HepG2 (cell line): ENCODE results near the gene SCGB3A1.

Source experiments
- JUN ChIP-seq: sonication (generic); formaldehyde crosslinking; IDR thresholded peaks from 2 replicates; pipeline ENCODE4 v1.4.0; 2020; ENCODE audit warnings: mild to moderate bottlenecking, missing genetic modification reagents
- MZF1 ChIP-seq: sonication (generic); formaldehyde crosslinking; IDR thresholded peaks from 2 replicates; pipeline ENCODE4 v1.8.1; 2023; ENCODE audit warnings: mild to moderate bottlenecking, missing genetic modification reagents, borderline replicate concordance
- POLR2AphosphoS5 ChIP-seq: IDR thresholded peaks from 2 replicates; pipeline ENCODE4 v1.6.1; 2012; ENCODE audit warnings: low read depth, low read length
- RFXANK ChIP-seq: IDR thresholded peaks from 2 replicates; pipeline ENCODE4 v1.6.1; 2016
- SPEN ChIP-seq: sonication (generic); formaldehyde crosslinking; IDR thresholded peaks from 2 replicates; pipeline ENCODE4 v1.5.1; 2020; ENCODE audit warnings: low read depth, mild to moderate bottlenecking, missing genetic modification reagents
- ZEB1 ChIP-seq: IDR thresholded peaks from 2 replicates; pipeline ENCODE4 v1.6.1; 2012; ENCODE audit warnings: mild to moderate bottlenecking, low read depth, inconsistent platforms; ENCODE audit not compliant: insufficient replicate concordance
- TF ChIP-seq, protein P1 (sequence below): sonication (generic); formaldehyde crosslinking; IDR thresholded peaks from 2 replicates; pipeline ENCODE4 v1.8.1; 2023; ENCODE audit warnings: mild to moderate bottlenecking, inconsistent platforms, moderate library complexity, missing genetic modification reagents, borderline replicate concordance
- TF ChIP-seq, protein P2 (sequence below): sonication (generic); formaldehyde crosslinking; IDR thresholded peaks from 2 replicates; pipeline ENCODE4 v1.5.0; 2020; ENCODE audit warnings: mild to moderate bottlenecking, missing genetic modification reagents, moderate library complexity
- TF ChIP-seq, protein P3 (sequence below): IDR thresholded peaks from 2 replicates; pipeline ENCODE4 v1.6.1; 2012; ENCODE audit warnings: low read length, improper control_type of control experiment
- TF ChIP-seq, protein P4 (sequence below): sonication (generic); formaldehyde crosslinking; IDR thresholded peaks from 2 replicates; pipeline ENCODE4 v1.8.1; 2022; ENCODE audit warnings: low read depth, mild to moderate bottlenecking, missing genetic modification reagents
- TF ChIP-seq, protein P5 (sequence below): sonication (generic); formaldehyde crosslinking; IDR thresholded peaks from 2 replicates; pipeline ENCODE4 v1.4.0; 2020; ENCODE audit warnings: missing genetic modification reagents

DNA sequence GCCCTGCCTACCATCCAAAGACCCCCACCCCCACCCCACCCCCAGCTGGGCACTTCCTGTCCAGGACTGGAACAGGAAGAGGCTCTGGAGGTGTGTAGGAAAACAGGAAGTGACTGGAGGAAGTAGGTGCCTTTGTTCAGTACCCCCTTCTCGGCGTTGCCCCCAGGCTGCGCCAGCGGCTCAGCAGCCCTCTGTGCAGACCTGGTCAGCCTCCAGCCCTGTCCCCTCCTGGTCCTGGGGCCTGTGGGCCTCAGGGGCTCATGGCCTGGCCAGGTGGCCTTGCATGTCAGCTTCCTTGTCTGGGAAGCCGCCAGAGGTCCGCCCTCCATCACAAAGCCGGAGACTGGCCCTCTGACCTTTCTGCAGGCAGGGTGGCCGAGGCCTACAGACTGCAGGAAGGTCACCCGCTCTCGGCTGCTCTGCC lies 32.1 kb upstream of the SCGB3A1 start:
- TF ChIP-seq, protein P1, sequence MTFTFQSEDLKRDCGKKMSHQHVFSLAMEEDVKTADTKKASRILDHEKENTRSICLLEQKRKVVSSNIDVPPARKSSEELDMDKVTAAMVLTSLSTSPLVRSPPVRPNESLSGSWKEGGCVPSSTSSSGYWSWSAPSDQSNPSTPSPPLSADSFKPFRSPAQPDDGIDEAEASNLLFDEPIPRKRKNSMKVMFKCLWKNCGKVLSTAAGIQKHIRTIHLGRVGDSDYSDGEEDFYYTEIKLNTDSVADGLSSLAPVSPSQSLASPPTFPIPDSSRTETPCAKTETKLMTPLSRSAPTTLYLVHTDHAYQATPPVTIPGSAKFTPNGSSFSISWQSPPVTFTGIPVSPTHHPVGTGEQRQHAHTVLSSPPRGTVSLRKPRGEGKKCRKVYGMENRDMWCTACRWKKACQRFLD: no peak
- TF ChIP-seq RFXANK: no peak
- TF ChIP-seq, protein P2, sequence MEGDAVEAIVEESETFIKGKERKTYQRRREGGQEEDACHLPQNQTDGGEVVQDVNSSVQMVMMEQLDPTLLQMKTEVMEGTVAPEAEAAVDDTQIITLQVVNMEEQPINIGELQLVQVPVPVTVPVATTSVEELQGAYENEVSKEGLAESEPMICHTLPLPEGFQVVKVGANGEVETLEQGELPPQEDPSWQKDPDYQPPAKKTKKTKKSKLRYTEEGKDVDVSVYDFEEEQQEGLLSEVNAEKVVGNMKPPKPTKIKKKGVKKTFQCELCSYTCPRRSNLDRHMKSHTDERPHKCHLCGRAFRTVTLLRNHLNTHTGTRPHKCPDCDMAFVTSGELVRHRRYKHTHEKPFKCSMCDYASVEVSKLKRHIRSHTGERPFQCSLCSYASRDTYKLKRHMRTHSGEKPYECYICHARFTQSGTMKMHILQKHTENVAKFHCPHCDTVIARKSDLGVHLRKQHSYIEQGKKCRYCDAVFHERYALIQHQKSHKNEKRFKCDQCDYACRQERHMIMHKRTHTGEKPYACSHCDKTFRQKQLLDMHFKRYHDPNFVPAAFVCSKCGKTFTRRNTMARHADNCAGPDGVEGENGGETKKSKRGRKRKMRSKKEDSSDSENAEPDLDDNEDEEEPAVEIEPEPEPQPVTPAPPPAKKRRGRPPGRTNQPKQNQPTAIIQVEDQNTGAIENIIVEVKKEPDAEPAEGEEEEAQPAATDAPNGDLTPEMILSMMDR (CRISPR knock-in tag): no peak
- TF ChIP-seq, protein P3, sequence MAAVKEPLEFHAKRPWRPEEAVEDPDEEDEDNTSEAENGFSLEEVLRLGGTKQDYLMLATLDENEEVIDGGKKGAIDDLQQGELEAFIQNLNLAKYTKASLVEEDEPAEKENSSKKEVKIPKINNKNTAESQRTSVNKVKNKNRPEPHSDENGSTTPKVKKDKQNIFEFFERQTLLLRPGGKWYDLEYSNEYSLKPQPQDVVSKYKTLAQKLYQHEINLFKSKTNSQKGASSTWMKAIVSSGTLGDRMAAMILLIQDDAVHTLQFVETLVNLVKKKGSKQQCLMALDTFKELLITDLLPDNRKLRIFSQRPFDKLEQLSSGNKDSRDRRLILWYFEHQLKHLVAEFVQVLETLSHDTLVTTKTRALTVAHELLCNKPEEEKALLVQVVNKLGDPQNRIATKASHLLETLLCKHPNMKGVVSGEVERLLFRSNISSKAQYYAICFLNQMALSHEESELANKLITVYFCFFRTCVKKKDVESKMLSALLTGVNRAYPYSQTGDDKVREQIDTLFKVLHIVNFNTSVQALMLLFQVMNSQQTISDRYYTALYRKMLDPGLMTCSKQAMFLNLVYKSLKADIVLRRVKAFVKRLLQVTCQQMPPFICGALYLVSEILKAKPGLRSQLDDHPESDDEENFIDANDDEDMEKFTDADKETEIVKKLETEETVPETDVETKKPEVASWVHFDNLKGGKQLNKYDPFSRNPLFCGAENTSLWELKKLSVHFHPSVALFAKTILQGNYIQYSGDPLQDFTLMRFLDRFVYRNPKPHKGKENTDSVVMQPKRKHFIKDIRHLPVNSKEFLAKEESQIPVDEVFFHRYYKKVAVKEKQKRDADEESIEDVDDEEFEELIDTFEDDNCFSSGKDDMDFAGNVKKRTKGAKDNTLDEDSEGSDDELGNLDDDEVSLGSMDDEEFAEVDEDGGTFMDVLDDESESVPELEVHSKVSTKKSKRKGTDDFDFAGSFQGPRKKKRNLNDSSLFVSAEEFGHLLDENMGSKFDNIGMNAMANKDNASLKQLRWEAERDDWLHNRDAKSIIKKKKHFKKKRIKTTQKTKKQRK: no peak
- no peak for TF ChIP-seq ZEB1
- no peak for TF ChIP-seq POLR2AphosphoS5
- TF ChIP-seq, protein P4, sequence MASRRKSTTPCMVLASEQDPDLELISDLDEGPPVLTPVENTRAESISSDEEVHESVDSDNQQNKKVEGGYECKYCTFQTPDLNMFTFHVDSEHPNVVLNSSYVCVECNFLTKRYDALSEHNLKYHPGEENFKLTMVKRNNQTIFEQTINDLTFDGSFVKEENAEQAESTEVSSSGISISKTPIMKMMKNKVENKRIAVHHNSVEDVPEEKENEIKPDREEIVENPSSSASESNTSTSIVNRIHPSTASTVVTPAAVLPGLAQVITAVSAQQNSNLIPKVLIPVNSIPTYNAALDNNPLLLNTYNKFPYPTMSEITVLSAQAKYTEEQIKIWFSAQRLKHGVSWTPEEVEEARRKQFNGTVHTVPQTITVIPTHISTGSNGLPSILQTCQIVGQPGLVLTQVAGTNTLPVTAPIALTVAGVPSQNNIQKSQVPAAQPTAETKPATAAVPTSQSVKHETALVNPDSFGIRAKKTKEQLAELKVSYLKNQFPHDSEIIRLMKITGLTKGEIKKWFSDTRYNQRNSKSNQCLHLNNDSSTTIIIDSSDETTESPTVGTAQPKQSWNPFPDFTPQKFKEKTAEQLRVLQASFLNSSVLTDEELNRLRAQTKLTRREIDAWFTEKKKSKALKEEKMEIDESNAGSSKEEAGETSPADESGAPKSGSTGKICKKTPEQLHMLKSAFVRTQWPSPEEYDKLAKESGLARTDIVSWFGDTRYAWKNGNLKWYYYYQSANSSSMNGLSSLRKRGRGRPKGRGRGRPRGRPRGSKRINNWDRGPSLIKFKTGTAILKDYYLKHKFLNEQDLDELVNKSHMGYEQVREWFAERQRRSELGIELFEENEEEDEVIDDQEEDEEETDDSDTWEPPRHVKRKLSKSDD (CRISPR knock-in tag): no peak
- TF ChIP-seq, protein P5, sequence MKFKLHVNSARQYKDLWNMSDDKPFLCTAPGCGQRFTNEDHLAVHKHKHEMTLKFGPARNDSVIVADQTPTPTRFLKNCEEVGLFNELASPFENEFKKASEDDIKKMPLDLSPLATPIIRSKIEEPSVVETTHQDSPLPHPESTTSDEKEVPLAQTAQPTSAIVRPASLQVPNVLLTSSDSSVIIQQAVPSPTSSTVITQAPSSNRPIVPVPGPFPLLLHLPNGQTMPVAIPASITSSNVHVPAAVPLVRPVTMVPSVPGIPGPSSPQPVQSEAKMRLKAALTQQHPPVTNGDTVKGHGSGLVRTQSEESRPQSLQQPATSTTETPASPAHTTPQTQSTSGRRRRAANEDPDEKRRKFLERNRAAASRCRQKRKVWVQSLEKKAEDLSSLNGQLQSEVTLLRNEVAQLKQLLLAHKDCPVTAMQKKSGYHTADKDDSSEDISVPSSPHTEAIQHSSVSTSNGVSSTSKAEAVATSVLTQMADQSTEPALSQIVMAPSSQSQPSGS (CRISPR knock-in tag): no peak
- TF ChIP-seq JUN: no peak
- TF ChIP-seq SPEN (CRISPR knock-in tag): no peak
- TF ChIP-seq MZF1 (CRISPR knock-in tag): no peak
